Mesendoderm (in vitro differentiated cells): ENCODE results near the gene PSMB1.
"Not testable (repeated sequence)": the region's sequence is repeated elsewhere in the genome, so short reads cannot be mapped to it uniquely, and the experiment has no call there.

Source experiments
- DNase-seq: peaks from one replicate; pipeline ENCODE4 v3.0.0; 2013
- H2AK5ac ChIP-seq: 2 replicates; pipeline ENCODE4 v1.6.1; 2013; ENCODE audit warnings: low read length, inconsistent platforms
- H2BK120ac ChIP-seq: 2 replicates; pipeline ENCODE4 v1.6.1; 2013; ENCODE audit warnings: low read depth, mild to moderate bottlenecking, low read length, moderate library complexity, mixed read lengths
- H2BK15ac ChIP-seq: replicated peaks from 2 replicates; pipeline ENCODE4 v1.6.1; 2013; ENCODE audit warnings: low read depth, mild to moderate bottlenecking, moderate library complexity
- H2BK5ac ChIP-seq: 2 replicates; pipeline ENCODE4 v1.6.1; 2013; ENCODE audit warnings: low read length, inconsistent platforms
- H3K18ac ChIP-seq: 2 replicates; pipeline ENCODE4 v1.6.1; 2013; ENCODE audit warnings: mild to moderate bottlenecking, low read length, mixed read lengths
- H3K23ac ChIP-seq: one replicate; pipeline ENCODE4 v1.6.1; 2013; ENCODE audit warnings: low read length
- H3K27ac ChIP-seq: 2 replicates; pipeline ENCODE4 v1.5.1; 2013; ENCODE audit warnings: low read depth, mild to moderate bottlenecking, inconsistent platforms, low read length, moderate library complexity
- H3K27me3 ChIP-seq: 2 replicates; pipeline ENCODE4 v1.6.1; 2013; ENCODE audit warnings: low read length, control low read depth, mild to moderate bottlenecking, inconsistent platforms; ENCODE audit not compliant: insufficient read depth, poor library complexity
- H3K36me3 ChIP-seq: 2 replicates; pipeline ENCODE4 v1.6.1; 2013; ENCODE audit warnings: low read length, inconsistent platforms; ENCODE audit not compliant: control insufficient read depth, insufficient read depth
- H3K4ac ChIP-seq: one replicate; pipeline ENCODE4 v1.6.1; 2013; ENCODE audit warnings: low read depth, mild to moderate bottlenecking, low read length, moderate library complexity
- H3K4me1 ChIP-seq: 2 replicates; pipeline ENCODE4 v1.6.1; 2013; ENCODE audit warnings: low read depth, low read length, inconsistent platforms; ENCODE audit not compliant: control insufficient read depth
- H3K4me2 ChIP-seq: 2 replicates; pipeline ENCODE4 v1.6.1; 2013; ENCODE audit warnings: low read length
- H3K4me3 ChIP-seq: 2 replicates; pipeline ENCODE4 v1.5.1; 2013; ENCODE audit warnings: mild to moderate bottlenecking, low read length
- H3K56ac ChIP-seq: one replicate; pipeline ENCODE4 v1.6.1; 2013; ENCODE audit warnings: low read length
- H3K79me1 ChIP-seq: 2 replicates; pipeline ENCODE4 v1.6.1; 2013; ENCODE audit warnings: low read length, inconsistent platforms
- H3K79me2 ChIP-seq: 2 replicates; pipeline ENCODE4 v1.6.1; 2013; ENCODE audit warnings: mild to moderate bottlenecking, low read length; ENCODE audit not compliant: control insufficient read depth, insufficient read depth
- H3K9ac ChIP-seq: 2 replicates; pipeline ENCODE4 v1.6.1; 2013; ENCODE audit warnings: low read length, inconsistent platforms
- H4K5ac ChIP-seq: one replicate; pipeline ENCODE4 v1.6.1; 2013; ENCODE audit warnings: low read length
- H4K8ac ChIP-seq: one replicate; pipeline ENCODE4 v1.6.1; 2013; ENCODE audit warnings: low read depth, mild to moderate bottlenecking, control low read depth, low read length, moderate library complexity
- WGBS: extraction: QIAGEN DNeasy Blood & Tissue Kit; methylation state at CpG from one replicate; pipeline ENCODE4 v1.1.7; 2013; ENCODE audit warnings: low lambda C conversion rate, missing lambda C conversion rate; ENCODE audit not compliant: insufficient coverage; ENCODE audit errors: extremely low coverage; 5-methylcytosine and 5-hydroxymethylcytosine counted together

The PSMB1 gene

GRCh38 chr6:170533792-170534191, 19.3 kb downstream of the PSMB1 start:
- H3K27me3 ChIP-seq = no peaks in the 10 kb centered on the region
- DNase-seq = no peak
- H3K36me3 ChIP-seq = peaks cover 12% of the 10 kb centered on the region
- H3K23ac ChIP-seq = no peak overlapping the region
- H2BK5ac ChIP-seq = no peak overlapping the region
- H3K27ac ChIP-seq = no peak overlapping the region
- H4K8ac ChIP-seq = no peak overlapping the region
- no peaks in the 10 kb centered on the region for H3K79me2 ChIP-seq
- H3K4me1 ChIP-seq = no peaks in the 10 kb centered on the region
- H3K9ac ChIP-seq = no peak overlapping the region
- peaks cover 4% of the 10 kb centered on the region for H3K79me1 ChIP-seq
- no peak overlapping the region for H2AK5ac ChIP-seq
- H4K5ac ChIP-seq = no peak overlapping the region
- H3K4me2 ChIP-seq = no peak overlapping the region
- no peak overlapping the region for H3K18ac ChIP-seq
- no peak overlapping the region for H3K4ac ChIP-seq
- no peak overlapping the region for H3K4me3 ChIP-seq
- H2BK15ac ChIP-seq = no peak overlapping the region
- H3K56ac ChIP-seq = no peak overlapping the region
- no peak overlapping the region for H2BK120ac ChIP-seq
- no CpG with 5 or more reads among the region's 2 CpGs for WGBS

GRCh38 chr6:170532867-170533488, 20.1 kb downstream of the PSMB1 start:
- H2BK120ac ChIP-seq = no peak overlapping the region
- H2BK15ac ChIP-seq = no peak overlapping the region
- no peak overlapping the region for H4K8ac ChIP-seq
- no peak overlapping the region for H4K5ac ChIP-seq
- H3K27ac ChIP-seq = no peak overlapping the region
- H2BK5ac ChIP-seq = no peak overlapping the region
- no peaks in the 10 kb centered on the region for H3K79me2 ChIP-seq
- no peak overlapping the region for H3K18ac ChIP-seq
- no peak overlapping the region for H3K56ac ChIP-seq
- no peak for DNase-seq
- no peak overlapping the region for H3K23ac ChIP-seq
- no peak overlapping the region for H3K4me3 ChIP-seq
- H3K27me3 ChIP-seq = no peaks in the 10 kb centered on the region
- H3K79me1 ChIP-seq = peaks cover 4% of the 10 kb centered on the region
- WGBS = no CpG with 5 or more reads among the region's 7 CpGs
- no peak overlapping the region for H3K4me2 ChIP-seq
- H3K36me3 ChIP-seq = peaks cover 12% of the 10 kb centered on the region
- H3K4ac ChIP-seq = no peak overlapping the region
- H3K4me1 ChIP-seq = no peaks in the 10 kb centered on the region
- H3K9ac ChIP-seq = no peak overlapping the region
- no peak overlapping the region for H2AK5ac ChIP-seq

GRCh38 chr6:170529839-170530469, 23.2 kb downstream of the PSMB1 start:
- Histone ChIP-seq H3K18ac (no peak overlapping the region), H2BK120ac (no peak overlapping the region), H3K27me3 (no peaks in the 10 kb centered on the region), H4K8ac (no peak overlapping the region), H3K79me2 (no peaks in the 10 kb centered on the region), H3K36me3 (no peaks in the 10 kb centered on the region), H3K4me2 (no peak overlapping the region), H3K56ac (peak overlapping the region; percentile 11), H3K27ac (no peak overlapping the region), H3K9ac (no peak overlapping the region), H3K4me3 (no peak overlapping the region), H3K79me1 (no peaks in the 10 kb centered on the region), H3K23ac (no peak overlapping the region), H2BK15ac (no peak overlapping the region), H4K5ac (no peak overlapping the region), H2AK5ac (no peak overlapping the region), H3K4ac (no peak overlapping the region), H2BK5ac (no peak overlapping the region), H3K4me1 (no peaks in the 10 kb centered on the region)
- no CpG with 5 or more reads among the region's 5 CpGs for WGBS
- peak; percentile 79 for DNase-seq

GRCh38 chr6:170527995-170528394, 25.1 kb downstream of the PSMB1 start:
- H3K36me3 ChIP-seq, DNase-seq, H4K5ac ChIP-seq, H3K4me2 ChIP-seq, H2AK5ac ChIP-seq, H3K4ac ChIP-seq, H3K79me1 ChIP-seq, H3K4me3 ChIP-seq, H3K79me2 ChIP-seq, H2BK5ac ChIP-seq, H4K8ac ChIP-seq, H3K4me1 ChIP-seq, H2BK15ac ChIP-seq, H3K27ac ChIP-seq, H3K18ac ChIP-seq, H3K23ac ChIP-seq, H3K56ac ChIP-seq, H3K9ac ChIP-seq, H3K27me3 ChIP-seq, H2BK120ac ChIP-seq: not testable (repeated sequence)
- no CpG with 5 or more reads among the region's 5 CpGs for WGBS

- DNase-seq = no peak
- Histone ChIP-seq H3K36me3 (no peaks in the 10 kb centered on the region), H2AK5ac (no peak overlapping the region), H3K27ac (no peak overlapping the region), H2BK15ac (no peak overlapping the region), H3K9ac (no peak overlapping the region), H3K27me3 (no peaks in the 10 kb centered on the region), H3K56ac (no peak overlapping the region), H2BK5ac (no peak overlapping the region), H3K79me2 (no peaks in the 10 kb centered on the region), H4K8ac (no peak overlapping the region), H3K79me1 (no peaks in the 10 kb centered on the region), H3K4ac (no peak overlapping the region), H3K4me2 (no peak overlapping the region), H3K18ac (no peak overlapping the region), H3K4me3 (no peak overlapping the region), H2BK120ac (no peak overlapping the region), H3K23ac (no peak overlapping the region), H4K5ac (no peak overlapping the region), H3K4me1 (no peaks in the 10 kb centered on the region)
- WGBS = 100% methylated on average over 2 of the region's 7 CpGs
These were observed 27.3 kb downstream of the PSMB1 start for GRCh38 chr6:170525795-170526194.

- H3K4ac ChIP-seq = no peak overlapping the region
- H3K79me1 ChIP-seq = no peaks in the 10 kb centered on the region
- no peak overlapping the region for H3K4me2 ChIP-seq
- H3K36me3 ChIP-seq = no peaks in the 10 kb centered on the region
- H2BK120ac ChIP-seq = no peak overlapping the region
- H3K23ac ChIP-seq = no peak overlapping the region
- no CpG with 5 or more reads among the region's 5 CpGs for WGBS
- no peak overlapping the region for H3K4me3 ChIP-seq
- no peak overlapping the region for H2BK5ac ChIP-seq
- H2AK5ac ChIP-seq = no peak overlapping the region
- no peaks in the 10 kb centered on the region for H3K27me3 ChIP-seq
- no peaks in the 10 kb centered on the region for H3K4me1 ChIP-seq
- H3K18ac ChIP-seq = no peak overlapping the region
- H3K27ac ChIP-seq = no peak overlapping the region
- no peak overlapping the region for H2BK15ac ChIP-seq
- no peak overlapping the region for H4K8ac ChIP-seq
- no peak overlapping the region for H3K56ac ChIP-seq
- H3K9ac ChIP-seq = no peak overlapping the region
- H4K5ac ChIP-seq = no peak overlapping the region
- no peak for DNase-seq
- H3K79me2 ChIP-seq = no peaks in the 10 kb centered on the region
These were observed 29.0 kb downstream of the PSMB1 start for GRCh38 chr6:170524172-170524502.
